HG03565 (cell line): ENCODE data around the gene SLC25A43.
"Not testable (repeated sequence)": the region's sequence is repeated elsewhere in the genome, so short reads cannot be mapped to it uniquely, and the experiment has no call there.

Source experiments
- ATAC-seq: cut with Tn5 transposase; IDR thresholded peaks from one replicate; pipeline ENCODE4 v1.9.1; 2021; ENCODE audit warnings: mild to moderate bottlenecking, moderate library complexity; ENCODE audit not compliant: unreplicated experiment

The SLC25A43 gene

DNA sequence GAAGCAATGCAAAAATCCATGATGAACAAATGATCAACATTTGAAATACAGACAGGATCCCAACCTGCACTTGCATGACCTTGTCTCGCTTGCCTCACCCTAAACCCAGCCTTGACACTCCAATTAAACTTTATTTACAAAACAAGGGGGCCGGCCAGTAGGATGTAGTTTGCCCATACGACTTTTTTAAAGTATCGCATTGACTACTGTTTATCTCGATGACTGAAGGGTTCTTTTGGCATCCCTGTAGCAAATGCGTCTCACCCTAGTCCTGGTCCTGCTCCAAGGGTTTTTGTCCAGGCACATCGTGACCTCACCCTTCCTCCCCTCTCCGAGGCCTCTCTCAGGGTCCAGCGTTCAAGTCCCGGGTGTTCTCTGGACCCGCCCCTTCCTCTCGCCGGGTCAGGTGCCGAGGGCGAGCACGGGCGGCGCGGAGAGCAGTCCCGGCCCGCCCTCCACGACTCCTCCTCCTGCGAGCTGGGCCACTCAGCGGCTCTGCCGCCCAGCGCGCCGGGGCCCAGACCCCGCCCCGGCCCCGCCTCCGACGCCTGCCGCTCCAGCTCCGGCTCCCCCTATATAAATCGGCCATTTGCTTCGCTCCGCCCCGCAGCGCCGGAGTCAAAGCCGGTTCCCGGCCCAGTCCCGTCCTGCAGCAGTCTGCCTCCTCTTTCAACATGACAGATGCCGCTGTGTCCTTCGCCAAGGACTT is 68.9 kb downstream of the SLC25A43 start, which contains the start of gene SLC25A5:
SLC25A5 (plus strand) TSS at position 603 of the 709 bp plus-strand sequence; CDS start at position 675, 72 bp downstream.
- peak; percentile 66 for ATAC-seq

DNA sequence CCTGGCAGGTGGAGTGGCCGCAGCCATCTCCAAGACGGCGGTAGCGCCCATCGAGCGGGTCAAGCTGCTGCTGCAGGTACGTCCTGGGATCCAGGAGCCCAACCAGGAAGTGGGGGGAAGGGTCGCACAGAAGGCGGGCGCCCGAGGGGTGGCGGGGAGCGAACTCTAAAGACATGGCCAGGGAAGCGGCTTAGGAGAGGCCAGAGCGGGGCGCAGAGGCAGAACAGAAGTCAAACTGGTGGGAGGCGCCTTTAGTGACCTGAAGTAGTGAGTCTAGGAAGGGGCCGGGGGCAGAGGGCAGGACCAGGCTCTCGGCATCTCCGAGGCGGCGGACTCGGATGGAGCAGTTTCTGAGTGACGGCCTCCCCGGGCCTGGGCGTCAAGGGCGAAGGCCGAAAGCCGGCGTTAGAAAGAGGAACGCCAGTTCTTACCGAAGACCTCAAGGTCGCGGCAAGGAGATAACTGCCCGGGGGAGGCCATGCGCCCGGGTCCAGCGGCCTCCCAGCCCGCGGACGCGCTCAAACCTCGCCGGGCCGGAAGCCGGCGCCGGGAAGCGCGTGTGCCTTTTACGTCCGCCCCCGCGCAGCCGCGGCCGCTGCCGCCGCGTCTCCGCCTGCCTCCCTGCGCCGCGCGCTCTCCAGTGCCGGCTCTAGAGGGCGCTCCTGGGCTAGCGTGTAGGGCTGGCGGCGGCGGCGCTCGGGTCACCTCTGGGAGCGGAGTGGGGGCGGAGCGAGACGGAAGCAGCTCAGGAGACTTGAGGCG is 69.6 kb downstream of the SLC25A43 start:
- ATAC-seq: peak; percentile 66

DNA sequence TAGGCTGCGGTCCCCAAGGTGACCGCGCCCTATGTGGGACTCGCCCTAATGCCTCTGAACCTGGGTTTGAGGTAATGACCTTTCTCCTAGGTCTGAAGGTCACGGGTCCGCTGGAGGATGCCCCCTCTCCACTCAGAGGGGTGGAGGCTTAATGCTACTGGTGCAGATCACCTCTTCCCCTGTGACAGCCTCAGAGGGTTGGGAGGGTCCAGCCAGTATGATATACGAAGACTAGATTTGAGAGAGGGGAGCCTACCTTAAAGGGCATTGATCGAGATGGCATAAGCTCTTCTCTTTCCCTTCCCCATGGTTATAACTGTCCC is 70.1 kb downstream of the SLC25A43 start:
- no peak for ATAC-seq

DNA sequence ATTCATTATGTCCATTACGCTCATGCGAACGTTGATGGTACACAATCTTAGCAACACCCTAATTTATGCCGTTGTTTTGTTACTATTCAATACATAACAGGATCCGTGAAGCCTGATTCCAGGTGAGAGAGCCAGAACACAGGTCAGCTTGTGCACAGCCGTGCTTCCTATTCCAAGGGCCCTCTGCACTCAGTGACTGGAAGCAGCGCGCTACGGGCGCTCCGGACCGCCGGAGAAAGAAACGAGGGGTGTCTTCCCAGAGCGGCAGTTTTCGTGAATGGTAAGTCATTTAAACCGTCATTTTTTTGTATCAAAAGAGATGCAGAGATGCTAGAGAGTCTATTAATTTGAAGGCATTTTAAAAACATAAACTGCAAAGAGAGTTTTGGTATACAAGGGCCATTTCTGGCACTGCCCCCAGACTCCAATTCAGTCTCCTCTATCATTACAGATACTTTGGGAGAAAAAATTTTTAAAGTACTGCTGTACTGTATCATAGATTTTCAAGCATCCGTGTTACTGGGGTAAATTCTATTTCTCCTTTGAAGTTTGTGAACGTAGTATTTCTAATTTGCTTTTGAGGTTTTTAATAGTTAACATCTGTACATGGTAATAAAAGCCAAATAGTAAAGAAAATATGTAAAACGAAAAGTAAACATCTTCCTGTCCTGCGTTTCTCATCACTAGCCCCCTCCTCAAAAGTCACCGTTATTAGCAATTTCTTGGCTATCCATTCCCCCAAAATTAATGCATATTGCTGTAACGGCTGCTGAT is 75.7 kb downstream of the SLC25A43 start:
- ATAC-seq: no peak

DNA sequence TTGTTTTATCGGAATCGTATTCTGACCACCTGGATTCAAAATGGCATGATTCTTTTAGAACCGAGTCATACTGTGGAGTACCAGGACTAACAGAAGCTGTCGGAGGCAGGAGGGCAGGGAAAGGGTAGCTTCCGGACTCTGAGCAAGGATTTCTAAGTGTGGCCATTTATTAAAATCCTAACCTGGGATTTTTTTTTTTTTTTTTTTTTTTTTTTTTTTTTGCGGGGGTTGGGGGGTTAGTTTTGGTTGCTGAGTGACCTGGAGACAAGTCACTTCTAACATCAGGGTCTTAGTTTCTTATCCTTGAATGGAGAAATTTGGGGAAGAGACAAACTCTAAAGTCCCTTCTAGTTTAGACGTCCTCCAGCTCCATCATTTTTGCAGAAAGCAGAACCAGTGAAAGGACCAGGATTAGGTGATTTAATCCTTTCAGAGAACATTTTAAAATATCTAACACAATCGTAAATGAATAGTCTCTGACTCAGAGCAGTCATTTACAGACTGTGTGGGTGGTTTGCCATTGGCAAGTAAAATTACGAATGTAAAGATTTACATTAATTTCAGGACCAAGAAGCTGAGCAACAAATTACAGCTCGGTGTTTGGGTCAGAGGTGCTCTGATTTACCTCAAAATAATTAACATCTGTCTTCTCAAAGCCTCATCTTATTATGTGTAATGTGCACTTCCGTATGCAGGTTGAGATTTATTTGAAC is 76.4 kb downstream of the SLC25A43 start:
- no peak for ATAC-seq

DNA sequence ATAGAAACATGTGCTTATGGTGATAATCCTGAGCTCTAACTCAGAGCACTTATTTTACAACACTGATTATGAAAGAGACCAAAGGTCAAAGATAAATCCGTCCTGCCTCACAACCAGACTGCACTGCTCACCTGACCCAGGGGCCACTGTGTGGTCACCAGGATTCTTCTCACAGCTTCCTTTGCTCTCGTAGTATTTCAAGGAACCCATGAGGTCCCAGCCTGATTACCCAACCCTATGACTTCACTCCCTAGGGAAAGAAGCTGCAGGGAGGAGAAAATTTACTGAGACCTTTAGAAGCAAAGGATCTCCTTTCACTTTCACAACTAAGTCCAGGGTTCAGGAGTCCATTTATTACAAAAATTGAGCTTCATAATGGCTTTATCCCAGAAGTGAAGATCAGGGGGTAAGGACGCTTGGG is 78.7 kb downstream of the SLC25A43 start:
- ATAC-seq: no peak

DNA sequence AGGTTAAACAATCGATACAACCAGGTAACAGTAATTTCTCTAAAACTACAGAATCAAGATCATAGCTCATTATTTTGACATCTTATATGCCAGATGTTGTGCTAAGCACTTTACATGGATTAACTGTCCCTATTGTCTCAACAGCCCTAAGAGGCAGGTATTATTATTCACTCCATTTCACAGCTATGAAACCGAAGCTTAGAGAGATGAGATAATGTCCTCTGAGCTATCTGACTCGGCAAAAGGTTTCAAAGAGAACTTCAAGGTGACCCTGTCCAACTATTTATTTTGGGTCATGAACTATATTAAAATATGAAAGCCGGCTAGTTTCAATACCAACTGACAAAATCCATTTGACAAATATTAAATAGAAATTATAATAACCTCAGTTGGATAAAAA is 79.4 kb downstream of the SLC25A43 start:
- ATAC-seq: no peak

DNA sequence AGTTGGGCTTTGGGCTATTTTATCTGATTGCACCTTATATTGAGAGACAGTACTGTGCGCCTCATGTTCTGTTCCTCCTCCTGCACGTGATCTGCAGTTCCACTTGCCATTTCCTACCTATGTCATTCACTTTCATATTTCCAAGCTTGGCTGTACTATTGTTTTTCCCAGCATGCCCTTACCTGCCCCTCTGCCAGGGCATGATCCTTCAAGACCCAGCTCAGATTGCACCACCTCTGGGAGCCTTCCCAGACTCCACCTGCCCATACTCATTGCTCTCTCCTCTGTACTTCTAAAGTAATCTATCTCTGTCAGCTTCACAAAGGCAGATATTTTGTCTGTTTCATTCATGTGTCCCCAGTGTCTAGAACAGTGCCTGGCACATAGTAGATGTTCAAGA is 80.7 kb downstream of the SLC25A43 start:
- no peak for ATAC-seq

DNA sequence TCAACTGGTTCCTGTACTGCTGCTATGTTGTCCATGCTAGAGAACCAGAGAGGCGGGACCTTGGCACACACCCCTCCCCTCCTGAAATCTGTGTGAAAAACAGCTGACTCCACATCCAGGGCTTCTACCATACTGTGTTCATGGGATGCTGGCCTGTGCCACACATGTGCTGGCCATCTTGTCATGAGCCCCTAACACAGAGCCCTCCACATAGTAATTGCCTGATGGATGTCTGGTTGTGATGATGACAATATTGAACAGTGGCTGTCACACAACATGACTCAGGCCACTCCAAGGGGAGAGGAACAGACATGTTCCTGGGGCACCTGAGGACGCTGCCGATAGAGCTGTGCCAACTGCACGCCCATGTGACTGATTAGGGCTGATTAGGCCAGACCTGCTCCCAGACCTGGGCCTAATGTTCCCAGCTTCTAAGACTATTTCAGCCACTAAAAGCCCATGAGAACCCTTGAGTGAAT is 82.2 kb downstream of the SLC25A43 start:
- no peak for ATAC-seq

DNA sequence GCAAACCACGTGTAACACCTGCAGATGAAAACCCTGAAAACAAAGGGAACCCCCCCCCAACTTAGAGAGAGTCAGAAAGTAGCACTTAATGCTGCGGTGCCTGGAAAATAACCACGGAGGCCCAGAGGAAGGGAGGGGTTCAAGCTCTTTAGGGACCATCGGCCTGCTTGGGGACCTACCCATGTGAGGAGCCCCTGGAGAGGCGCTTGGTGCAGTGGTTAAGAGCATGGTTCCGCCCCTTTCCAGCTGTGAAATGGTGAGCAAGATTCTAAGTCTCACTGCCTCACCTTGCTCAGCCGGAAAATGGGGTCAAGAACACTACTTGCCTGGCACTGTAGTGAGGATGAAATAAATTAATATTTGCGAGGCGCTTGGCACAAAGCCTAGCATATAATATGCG is 82.9 kb downstream of the SLC25A43 start:
- no peak for ATAC-seq

DNA sequence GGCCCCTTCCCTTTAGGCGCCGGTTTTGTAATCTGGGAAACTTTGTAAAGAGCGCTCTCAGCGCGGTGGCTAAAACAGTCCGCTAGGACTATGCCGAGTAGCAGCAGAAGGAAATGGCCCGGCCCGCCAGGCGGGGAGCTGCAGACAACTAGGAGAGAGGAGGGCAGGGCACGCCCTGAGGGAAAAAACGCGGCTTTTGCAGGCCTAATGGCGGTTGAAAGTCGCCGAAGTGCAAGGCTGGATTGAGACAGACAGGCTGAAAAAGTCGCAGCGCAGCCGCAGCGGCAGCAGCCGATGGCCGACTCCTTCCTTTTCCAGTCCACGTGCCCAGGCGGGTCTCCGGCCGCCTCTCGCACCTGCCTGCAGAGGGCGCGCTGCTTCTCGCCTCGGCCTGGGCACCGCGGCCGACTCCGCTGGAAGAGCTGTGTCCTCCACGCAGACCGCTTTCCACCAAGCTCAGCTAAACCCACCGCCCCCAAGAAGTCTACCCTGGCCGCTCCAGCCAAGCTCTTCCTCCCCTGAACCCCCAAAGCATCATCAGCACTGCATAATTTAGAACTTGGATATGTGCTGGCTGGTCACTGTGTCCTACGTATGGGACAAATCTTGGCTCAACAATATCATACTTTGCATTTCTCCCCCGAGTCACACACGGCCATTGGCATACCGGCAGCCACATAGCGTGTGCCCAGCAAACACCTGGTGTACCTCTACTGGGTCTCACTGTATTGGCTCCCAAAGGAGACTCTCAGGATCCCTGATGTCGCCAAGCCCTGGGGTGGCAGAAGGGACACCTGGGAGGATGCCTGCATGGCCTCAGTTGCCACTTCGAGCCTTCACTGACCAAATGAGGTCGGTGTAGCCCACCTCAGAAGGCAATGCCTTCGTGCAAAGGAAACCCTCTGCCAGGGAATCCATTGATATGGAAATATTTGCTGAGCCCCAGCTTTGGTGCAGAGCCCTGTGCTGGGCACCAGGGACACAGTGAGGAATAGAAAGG is 83.6 kb downstream of the SLC25A43 start:
- ATAC-seq: peak; percentile 74

DNA sequence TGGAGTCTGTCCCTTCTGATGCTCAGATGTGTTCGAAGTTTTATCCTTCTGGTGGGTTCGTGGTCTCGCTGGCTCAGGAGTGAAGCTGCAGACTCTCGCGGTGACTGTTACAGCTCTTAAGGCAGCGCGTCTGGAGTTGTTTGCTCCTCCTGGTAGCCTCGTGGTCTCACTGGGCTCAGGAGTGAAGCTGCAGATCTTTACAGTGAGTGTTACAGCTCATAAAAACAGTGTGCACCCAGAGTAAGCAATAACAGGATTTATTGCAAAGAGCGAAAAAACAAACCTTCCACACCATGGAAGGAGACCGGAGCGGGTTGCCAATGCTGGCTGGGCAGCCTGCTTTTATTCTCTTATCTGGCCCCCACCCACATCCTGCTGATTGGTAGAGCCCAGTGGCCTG is 87.6 kb downstream of the SLC25A43 start:
- no peak for ATAC-seq

DNA sequence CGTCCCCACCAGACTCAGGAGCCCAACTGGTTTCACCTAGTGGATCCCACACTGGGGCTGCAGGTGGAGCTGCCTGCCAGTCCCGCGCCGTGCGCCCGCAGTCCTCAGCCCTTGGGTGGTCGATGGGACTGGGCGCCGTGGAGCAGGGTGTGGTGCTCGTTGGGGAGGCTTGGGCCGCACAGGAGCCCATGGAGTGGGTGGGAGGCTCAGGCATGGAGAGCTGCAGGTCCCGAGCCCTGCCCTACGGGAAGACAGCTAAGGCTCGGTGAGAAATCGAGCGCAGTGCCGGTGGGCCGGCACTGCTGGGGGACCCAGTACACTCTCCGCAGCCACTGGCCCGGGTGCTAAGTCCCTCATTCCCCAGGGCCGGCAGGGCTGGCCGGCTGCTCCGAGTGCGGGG is 88.6 kb downstream of the SLC25A43 start:
- not testable (repeated sequence) for ATAC-seq

DNA sequence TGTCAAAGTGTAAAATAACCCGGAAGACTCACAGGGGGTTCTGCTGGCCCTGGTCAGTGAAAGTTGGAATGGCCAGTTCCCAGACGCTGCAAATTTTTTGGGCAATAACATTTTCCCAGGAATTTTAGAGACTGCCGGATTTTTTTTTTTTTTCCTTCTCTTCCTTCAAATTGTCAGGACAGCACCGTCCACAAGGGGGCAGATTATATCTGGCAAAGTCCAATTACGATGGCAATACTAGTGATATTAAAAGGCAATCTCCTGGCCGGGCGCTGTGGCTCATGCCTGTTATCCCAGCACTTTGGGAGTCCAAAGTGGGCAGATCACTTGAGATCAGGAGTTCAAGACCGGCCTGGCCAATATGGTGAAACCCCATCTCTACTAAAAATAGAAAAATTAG is 89.6 kb downstream of the SLC25A43 start:
- no peak for ATAC-seq

DNA sequence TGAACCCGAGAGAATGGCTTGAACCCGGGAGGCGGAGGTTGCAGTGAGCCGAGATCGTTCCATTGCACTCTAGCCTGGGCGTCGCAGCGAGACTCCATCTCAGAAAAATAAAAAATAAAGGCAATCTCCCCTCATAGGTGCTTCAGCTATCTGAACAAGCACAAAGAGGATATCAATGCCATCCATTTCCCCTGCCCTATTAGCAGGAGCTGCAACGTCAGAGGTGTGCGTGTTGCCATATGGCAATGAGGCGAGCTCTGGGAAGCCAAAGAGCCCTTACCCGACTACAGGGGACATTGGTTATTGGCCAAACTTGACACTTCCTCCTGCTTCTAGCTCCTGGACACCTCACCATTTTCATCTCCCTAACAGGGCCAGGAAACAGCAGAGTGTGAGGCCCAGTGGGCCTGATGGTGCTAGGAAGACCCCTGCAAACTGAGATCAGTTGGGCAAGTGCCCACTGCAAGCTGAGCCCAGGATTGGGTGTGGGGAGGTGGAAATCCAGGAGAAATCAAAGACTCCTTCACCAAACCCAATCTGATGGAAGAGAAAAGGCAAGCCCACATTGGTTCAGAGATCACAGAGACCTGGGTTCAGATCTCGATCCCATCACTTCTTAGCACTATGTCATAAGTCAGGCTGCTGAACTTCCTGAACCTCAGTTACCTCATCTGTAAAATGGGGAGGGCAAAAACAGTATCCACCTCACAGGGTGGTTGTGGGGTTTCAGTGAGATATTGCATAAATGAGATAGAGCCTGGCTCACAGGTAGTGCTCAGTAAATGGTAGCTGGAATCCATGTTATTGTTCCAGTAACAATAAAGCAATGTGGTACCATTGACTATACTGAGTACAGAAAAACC is 90.3 kb downstream of the SLC25A43 start:
- ATAC-seq: no peak

DNA sequence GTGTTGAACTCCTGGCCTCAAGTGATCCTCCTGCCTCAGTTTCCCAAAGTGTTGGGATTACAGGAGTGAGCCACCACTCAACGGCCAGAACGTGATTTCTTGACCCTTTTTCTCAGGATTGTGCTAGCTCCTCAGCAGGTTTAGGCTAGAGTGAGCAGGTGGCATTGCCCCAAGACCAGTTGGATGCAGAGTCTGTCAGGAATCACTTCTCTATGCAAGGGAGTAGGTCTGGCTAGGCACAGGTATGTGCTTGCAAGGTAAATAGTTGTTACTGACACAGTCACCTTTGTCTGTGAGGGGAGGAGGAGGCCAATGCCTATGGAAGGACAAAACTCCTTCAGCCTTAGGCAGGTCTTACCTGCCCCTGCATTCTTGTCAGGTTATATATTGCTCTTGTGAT is 93.3 kb downstream of the SLC25A43 start:
- no peak for ATAC-seq

DNA sequence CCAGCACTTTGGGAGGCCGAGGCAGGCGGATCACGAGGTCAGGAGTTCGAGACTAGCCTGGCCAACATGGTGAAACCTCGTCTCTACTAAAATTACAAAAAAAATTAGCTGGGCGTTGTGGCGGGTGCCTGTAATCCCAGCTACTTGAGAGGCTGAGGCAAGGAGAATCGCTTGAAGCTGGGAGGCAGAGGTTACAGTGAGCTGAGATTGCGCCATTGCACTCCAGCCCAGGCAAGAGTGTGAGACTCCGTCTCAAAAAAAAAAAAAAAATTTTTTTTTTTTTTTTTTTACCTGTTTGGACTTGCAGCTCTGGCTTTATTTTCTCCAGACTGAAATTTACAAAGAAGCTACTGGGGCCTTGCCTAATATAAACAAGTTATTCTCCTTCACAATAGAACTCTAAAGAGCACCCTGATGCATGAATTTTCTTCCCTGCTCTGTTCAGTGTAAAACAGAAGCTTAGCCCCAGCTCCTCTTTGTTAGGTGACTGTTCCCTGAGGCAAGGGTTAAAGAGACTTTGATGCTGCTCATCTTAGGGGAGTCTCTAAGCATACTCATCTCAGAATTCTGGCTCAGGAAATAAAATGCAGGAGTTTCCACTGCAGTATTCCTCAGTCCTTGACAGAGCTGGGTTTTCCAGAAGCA is 94.8 kb downstream of the SLC25A43 start:
- not testable (repeated sequence) for ATAC-seq
